Measurements from ENCODE around the gene SCN1A. TPM values are rescaled to one million over a fixed set of nuclear protein-coding genes. Genes with fewer than 3 reads are reported as not detected.

Gene SCN1A
- total and polyA plus RNA-seq, 2 of the 8 experiments (the other 6 are each of a cell fraction or from before 2014, with no cell fraction given), result 0.18 to 1.9 TPM

DNA sequence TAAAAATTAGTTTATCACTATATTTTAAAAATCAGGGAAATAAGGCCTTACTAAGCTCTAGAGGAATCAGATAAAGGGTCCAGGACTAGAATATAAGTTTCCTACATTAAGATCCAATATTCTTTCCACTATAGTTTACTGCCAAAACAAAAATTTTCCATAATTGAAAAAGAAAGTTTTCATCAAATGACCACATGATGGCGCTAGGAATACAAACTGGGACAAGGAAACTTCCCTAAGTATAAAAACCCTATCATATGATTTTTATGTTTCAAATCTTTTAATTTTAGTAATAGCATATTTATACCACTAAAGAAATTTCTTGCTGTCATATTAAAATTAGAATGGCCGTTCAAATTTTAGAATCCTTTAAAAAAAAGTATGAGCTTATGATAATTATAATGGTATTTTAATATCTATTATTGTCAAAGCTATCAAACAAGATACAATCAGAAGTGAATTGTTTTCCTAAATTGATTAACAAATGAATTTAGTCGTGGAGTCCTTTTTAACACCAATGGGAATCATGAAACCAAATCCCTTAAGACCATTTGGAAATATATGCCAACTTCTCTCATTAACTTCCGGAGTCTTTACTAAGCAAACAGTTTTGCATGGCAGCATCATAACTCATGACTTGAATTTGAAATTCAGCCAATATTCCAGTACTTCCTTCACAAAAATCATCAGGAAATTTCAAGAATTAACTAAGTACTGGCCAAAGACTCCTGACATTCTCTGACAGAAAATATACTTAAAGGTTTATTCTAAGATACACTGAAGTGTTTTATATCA, 70.3 kb downstream of the SCN1A start:
- H4K91ac ChIP-seq (replicated peaks; ENCODE audit: insufficient read length, low read length), result no peak overlapping the region
- WGBS, 2 experiments (ENCODE audit: extremely low coverage in 1 of 2, insufficient coverage in 1 of 2, insufficient read length in 1 of 2, insufficient replicate concordance in 2 of 2, low coverage in 1 of 2, low lambda C conversion rate in 2 of 2, missing lambda C conversion rate in 1 of 2), result 35% methylated on average over 4 of the region's 4 CpGs; no CpG with 5 or more reads in 1 of the 2 experiments
- no peak overlapping the region for H2BK20ac ChIP-seq (ENCODE audit: low read length)
- no peak overlapping the region for H2AK5ac ChIP-seq (ENCODE audit: low read depth, low read length)
- DNase-seq (ENCODE audit: low read depth in 1 of 2, low spot score in 2 of 2) (no peak), FAIRE-seq (no peak)
- H2BK5ac ChIP-seq (ENCODE audit: low read depth, low read length), result no peak overlapping the region
- no peaks in the 10 kb centered on the region for H4K20me1 ChIP-seq (replicated peaks in 1 of 2; ENCODE audit: control insufficient read depth in 1 of 2, insufficient read depth in 2 of 2, low read length in 2 of 2)
- CTCF ChIA-PET (ENCODE audit: partially characterized antibody), result interaction anchor here (0.5 to 8.1 kb wide), 36 partner anchors 9 to 689 kb away, joined by 3 to 71 read pairs (median 4); partner anchors contain the start of gene SCN1A
- no peak overlapping the region for H3K14ac ChIP-seq (ENCODE audit: insufficient read length)
- no peak overlapping the region for H3K27ac ChIP-seq (ENCODE audit: low read depth, low read length)
- no peak overlapping the region for H3K23ac ChIP-seq (ENCODE audit: insufficient read length)
- no peak overlapping the region for H4K8ac ChIP-seq (ENCODE audit: extremely low read depth, insufficient read depth, low read length)
- POLR2A ChIA-PET (ENCODE audit: partially characterized antibody), result no interaction called here
- H4K5ac ChIP-seq (ENCODE audit: insufficient read length, low read depth, low read length), result no peak overlapping the region
- no peak overlapping the region for H2BK15ac ChIP-seq (ENCODE audit: low read length)
- H3K27me3 ChIP-seq (replicated peaks in 1 of 4; ENCODE audit: control insufficient read depth in 3 of 4, extremely low read depth in 1 of 4, insufficient read depth in 3 of 4, low read length in 3 of 4), result no peaks in the 10 kb centered on the region
- no peaks in the 10 kb centered on the region for H3K36me3 ChIP-seq (ENCODE audit: control insufficient read depth in 2 of 4, insufficient read depth in 4 of 4, low read length in 3 of 4)
- no peak overlapping the region for H3K4me3 ChIP-seq (ENCODE audit: extremely low read depth in 1 of 4, insufficient read depth in 2 of 4, low read depth in 3 of 4, low read length in 4 of 4)
- TF ChIP-seq CTCF (IDR thresholded peaks at IDR 0.05; ENCODE audit: control extremely low read depth in 1 of 3, insufficient read depth in 1 of 3, low read depth in 1 of 3, low read length in 3 of 3) (peak in 2 of 3 experiments; percentile 28 to 31; a peak in 2 of 4 replicates), RAD21 (IDR thresholded peaks at IDR 0.05 in 1 of 2, conservative IDR thresholded peaks at IDR 0.05 in 1 of 2; ENCODE audit: low read depth in 2 of 2, low read length in 2 of 2) (peak in 1 of 2 experiments; percentile 48; a peak in 3 of 4 replicates), BRCA1 (IDR thresholded peaks at IDR 0.05; ENCODE audit: low read depth, low read length) (no peak)
- no peak overlapping the region for H3K9ac ChIP-seq (replicated peaks in 1 of 4; ENCODE audit: extremely low read depth in 1 of 4, low read depth in 3 of 4, low read length in 3 of 4)
- H3K56ac ChIP-seq (replicated peaks; ENCODE audit: insufficient read length, low read depth, low read length), result no peak overlapping the region
- H2BK120ac ChIP-seq (replicated peaks; ENCODE audit: low read depth, low read length), result no peak overlapping the region
- H2AFZ ChIP-seq (ENCODE audit: low read length), result no peak overlapping the region
- H3K4me1 ChIP-seq (replicated peaks in 1 of 4; ENCODE audit: control insufficient read depth in 3 of 4, insufficient read depth in 4 of 4, low read length in 3 of 4), result no peaks in the 10 kb centered on the region
- H3K23me2 ChIP-seq (ENCODE audit: low read depth, low read length), result no peaks in the 10 kb centered on the region
- no peak overlapping the region for H3K4ac ChIP-seq (replicated peaks; ENCODE audit: insufficient read length, low read depth, low read length)
- no peaks in the 10 kb centered on the region for H3K79me1 ChIP-seq (ENCODE audit: low read depth, low read length)
- no peaks in the 10 kb centered on the region for H3K9me3 ChIP-seq (ENCODE audit: insufficient read depth in 2 of 2, low read depth in 1 of 2, low read length in 1 of 2)
- no peak overlapping the region for H3K4me2 ChIP-seq (ENCODE audit: insufficient read depth in 1 of 2, low read depth in 2 of 2, low read length in 2 of 2)
- no peak overlapping the region for H2BK12ac ChIP-seq (ENCODE audit: low read depth, low read length)
- H3K79me2 ChIP-seq (ENCODE audit: control insufficient read depth in 1 of 2, insufficient read depth in 2 of 2, low read length in 2 of 2), result no peaks in the 10 kb centered on the region
- H3K18ac ChIP-seq (ENCODE audit: extremely low read depth, low read length), result no peak overlapping the region
